GM21515 (cell line): Measurements from ENCODE around the gene PPP1R1A.

Source experiments
- ATAC-seq: cut with Tn5 transposase; IDR thresholded peaks from one replicate; pipeline ENCODE4 v1.9.1; 2021; ENCODE audit not compliant: unreplicated experiment

The PPP1R1A gene

GRCh38 chr12:54538136-54538700 is 50.2 kb downstream of the PPP1R1A start:
- ATAC-seq = no peak

GRCh38 chr12:54535474-54535873 is 53.0 kb downstream of the PPP1R1A start:
- no peak for ATAC-seq

GRCh38 chr12:54529581-54529980 is 58.9 kb downstream of the PPP1R1A start:
- ATAC-seq = no peak
